Measurements from ENCODE around the gene GPR155. TPM values are rescaled to one million over a fixed set of nuclear protein-coding genes. Genes with fewer than 3 reads are reported as not detected.

Gene GPR155
- total RNA-seq, 2 experiments from 2014 or later, result 8.6 to 11.3 TPM

- Mint-ChIP-seq H3K9me3 (ENCODE audit: low read depth) (peaks cover 3% of the 10 kb centered on the region), H3K27ac (no peak overlapping the region), H3K36me3 (ENCODE audit: low read depth) (peaks cover 3% of the 10 kb centered on the region), H3K27me3 (peaks cover 2% of the 10 kb centered on the region), H3K4me1 (peaks cover 12% of the 10 kb centered on the region), H3K4me3 (no peak overlapping the region)
- DNase-seq (no peak), ATAC-seq (no peak)
- intact Hi-C loops (cut with DNase I, micrococcal nuclease), result no loop called here
- CTCF ChIA-PET, result interaction anchor here (0.5 to 1.7 kb wide), 4 partner anchors 33 to 403 kb away, joined by 3 to 7 read pairs (median 4); no protein-coding TSS in a partner anchor
- POLR2A ChIA-PET, result no interaction called here
These were observed 29.9 kb upstream of the GPR155 start for GRCh38 chr2:174516501-174517378.

DNA sequence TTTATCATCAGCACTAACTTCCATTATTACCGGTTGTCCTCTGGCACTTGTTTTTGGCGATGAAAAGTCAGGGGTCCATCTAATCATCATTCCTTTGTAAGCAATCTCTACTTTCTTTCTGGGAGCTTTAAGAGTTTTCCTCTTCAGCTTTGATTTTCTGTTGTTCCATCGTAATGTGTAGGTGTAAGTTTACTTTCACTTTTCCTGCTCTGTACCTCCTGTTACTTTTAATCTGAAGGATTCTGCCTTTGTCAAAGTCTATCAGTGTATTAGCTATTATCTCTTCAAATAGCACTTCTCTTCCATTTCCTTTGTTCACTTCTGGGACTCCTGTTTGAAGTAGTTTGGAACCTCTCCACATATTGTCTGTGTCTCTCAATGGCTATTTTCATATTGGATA lies 25.5 kb upstream of the GPR155 start:
- CTCF ChIA-PET, result interaction anchor here (0.6 to 0.9 kb wide), 2 partner anchors 16 to 50 kb away, joined by 3 to 5 read pairs; no protein-coding TSS in a partner anchor
- Mint-ChIP-seq H3K4me3 (no peak overlapping the region), H3K9me3 (ENCODE audit: low read depth) (peaks cover 18% of the 10 kb centered on the region), H3K4me1 (peaks cover 12% of the 10 kb centered on the region), H3K36me3 (ENCODE audit: low read depth) (peaks cover 11% of the 10 kb centered on the region), H3K27ac (no peak overlapping the region), H3K27me3 (no peaks in the 10 kb centered on the region)
- POLR2A ChIA-PET, result no interaction called here
- ATAC-seq (no peak), DNase-seq (no peak)
- intact Hi-C loops (cut with DNase I, micrococcal nuclease), result no loop called here

- DNase-seq (no peak), ATAC-seq (no peak)
- Mint-ChIP-seq H3K27ac (no peak overlapping the region), H3K4me1 (peaks cover 12% of the 10 kb centered on the region), H3K27me3 (no peaks in the 10 kb centered on the region), H3K4me3 (no peak overlapping the region), H3K9me3 (ENCODE audit: low read depth) (peaks cover 18% of the 10 kb centered on the region), H3K36me3 (ENCODE audit: low read depth) (peaks cover 12% of the 10 kb centered on the region)
- CTCF ChIA-PET, result interaction anchor here (0.6 to 0.9 kb wide), 2 partner anchors 16 to 49 kb away, joined by 3 to 5 read pairs; no protein-coding TSS in a partner anchor
- intact Hi-C loops (cut with DNase I, micrococcal nuclease), result no loop called here
- POLR2A ChIA-PET, result no interaction called here
These were observed 24.9 kb upstream of the GPR155 start for GRCh38 chr2:174511580-174512260.

DNA sequence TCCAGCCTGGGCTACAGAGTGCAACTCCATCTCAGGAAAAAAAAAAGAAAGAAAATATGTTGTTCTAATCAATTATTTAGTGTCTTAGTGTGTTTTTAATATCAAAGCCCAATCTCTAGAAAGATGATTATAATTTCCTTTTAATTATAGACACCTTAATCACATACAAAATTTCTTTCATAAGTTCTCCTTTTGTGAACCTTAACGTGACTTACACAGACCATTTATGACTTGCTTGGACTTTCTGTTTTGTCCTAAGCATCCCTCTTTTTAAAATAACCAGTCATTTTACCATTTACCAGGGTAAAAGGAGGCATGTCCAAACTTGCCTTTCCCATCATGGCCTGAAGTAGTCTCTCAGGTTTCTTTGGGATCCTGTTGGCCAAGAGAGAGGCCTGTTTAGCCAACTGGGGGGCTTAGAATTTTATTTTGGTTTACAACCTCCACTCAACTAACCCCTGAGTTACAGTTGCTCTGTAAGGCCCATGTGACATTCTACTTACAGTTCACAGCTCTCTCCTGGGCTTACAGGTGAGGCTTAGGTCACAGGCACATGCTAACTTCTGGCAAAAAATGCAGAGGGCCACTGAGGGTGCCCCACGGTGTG lies 23.9 kb upstream of the GPR155 start:
- H3K4me3 Mint-ChIP-seq, result no peak overlapping the region
- ChIA-PET CTCF (interaction anchor here (1.3 to 1.7 kb wide), 2 partner anchors 24 to 48 kb away, joined by 3 to 8 read pairs; no protein-coding TSS in a partner anchor), POLR2A (no interaction called here)
- H3K27me3 Mint-ChIP-seq, result no peaks in the 10 kb centered on the region
- H3K9me3 Mint-ChIP-seq (ENCODE audit: low read depth), result peaks cover 18% of the 10 kb centered on the region
- ATAC-seq (no peak), DNase-seq (no peak)
- H3K36me3 Mint-ChIP-seq (ENCODE audit: low read depth), result peaks cover 12% of the 10 kb centered on the region
- intact Hi-C loops (cut with DNase I, micrococcal nuclease), result no loop called here
- no peak overlapping the region for H3K27ac Mint-ChIP-seq
- peaks cover 10% of the 10 kb centered on the region for H3K4me1 Mint-ChIP-seq

DNA sequence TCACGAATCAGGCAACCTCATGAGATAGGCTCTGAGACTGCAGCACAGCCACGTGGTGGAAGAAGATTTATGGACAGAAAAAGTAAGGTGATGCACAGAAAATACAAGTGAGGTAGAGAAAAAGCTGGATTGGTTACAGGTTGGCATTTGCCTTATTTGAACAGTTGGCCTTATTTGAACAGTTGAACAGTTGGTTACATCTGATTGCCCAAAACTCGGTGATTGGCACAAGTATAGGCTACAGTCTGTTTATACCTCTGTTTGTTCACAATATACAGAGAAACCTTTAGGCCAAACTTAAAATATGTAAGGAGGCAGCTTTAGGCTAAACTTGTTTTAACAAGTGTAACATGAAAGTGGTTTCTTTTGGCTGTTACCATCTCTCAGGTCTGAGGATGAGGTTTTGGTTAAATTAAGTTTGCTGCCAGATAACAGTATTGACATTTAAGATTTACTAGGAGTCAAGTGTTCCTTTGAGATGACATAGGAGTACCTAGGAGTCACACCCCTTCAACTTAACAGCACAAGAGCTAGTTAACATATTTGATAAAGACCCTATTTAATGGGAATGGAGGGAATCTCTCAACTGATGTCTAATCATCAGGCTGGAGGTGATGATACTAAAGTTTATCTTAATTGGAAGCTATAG lies 16.5 kb upstream of the GPR155 start:
- no peaks in the 10 kb centered on the region for H3K4me1 Mint-ChIP-seq
- ATAC-seq, result no peak
- no peaks in the 10 kb centered on the region for H3K27me3 Mint-ChIP-seq
- no peaks in the 10 kb centered on the region for H3K9me3 Mint-ChIP-seq (ENCODE audit: low read depth)
- peaks cover 2% of the 10 kb centered on the region for H3K36me3 Mint-ChIP-seq (ENCODE audit: low read depth)
- H3K4me3 Mint-ChIP-seq, result no peak overlapping the region
- POLR2A ChIA-PET, result no interaction called here
- H3K27ac Mint-ChIP-seq, result no peak overlapping the region
- intact Hi-C loops (cut with DNase I, micrococcal nuclease), result no loop called here
- DNase-seq, result no peak
- CTCF ChIA-PET, result interaction anchor here (1.1 kb wide), 1 partner anchor 43 kb away, joined by 3 read pairs; no protein-coding TSS in a partner anchor

GRCh38 chr2:174499371-174499770 lies 12.5 kb upstream of the GPR155 start:
- Mint-ChIP-seq H3K9me3 (ENCODE audit: low read depth) (no peaks in the 10 kb centered on the region), H3K4me1 (peaks cover 25% of the 10 kb centered on the region), H3K27me3 (no peaks in the 10 kb centered on the region), H3K27ac (no peak overlapping the region), H3K4me3 (no peak overlapping the region), H3K36me3 (ENCODE audit: low read depth) (no peaks in the 10 kb centered on the region)
- DNase-seq (no peak), ATAC-seq (no peak)
- ChIA-PET CTCF (interaction anchor here (1.8 kb wide), 1 partner anchor 20 kb away, joined by 4 read pairs; no protein-coding TSS in a partner anchor), POLR2A (no interaction called here)
- intact Hi-C loops (cut with DNase I, micrococcal nuclease), result loop anchor here in 1 of 2 experiments (10.0 kb wide), 2 partner anchors 335 to 1365 kb away; no protein-coding TSS in a partner anchor

- Mint-ChIP-seq H3K4me3 (no peak overlapping the region), H3K27me3 (no peaks in the 10 kb centered on the region), H3K4me1 (peaks cover 57% of the 10 kb centered on the region), H3K36me3 (ENCODE audit: low read depth) (no peaks in the 10 kb centered on the region), H3K27ac (peak overlapping the region; percentile 6), H3K9me3 (ENCODE audit: low read depth) (no peaks in the 10 kb centered on the region)
- DNase-seq (no peak), ATAC-seq (no peak)
- ChIA-PET POLR2A (no interaction called here), CTCF (interaction anchor here (0.6 to 1.8 kb wide), 5 partner anchors 17 to 204 kb away, joined by 3 to 6 read pairs (median 5); no protein-coding TSS in a partner anchor)
- intact Hi-C loops (cut with DNase I, micrococcal nuclease), result loop anchor here in 1 of 2 experiments (10.0 kb wide), 2 partner anchors 339 to 1361 kb away; no protein-coding TSS in a partner anchor
These were observed 8.7 kb upstream of the GPR155 start for GRCh38 chr2:174495365-174496012.

GRCh38 chr2:174493549-174494331 lies 6.9 kb upstream of the GPR155 start:
- ChIA-PET CTCF (interaction anchor here (0.6 to 2.0 kb wide), 9 partner anchors 9 to 183 kb away, joined by 3 to 11 read pairs (median 4); no protein-coding TSS in a partner anchor), POLR2A (interaction anchor here (0.6 to 1.1 kb wide), 3 partner anchors 88 to 100 kb away, joined by 3 to 5 read pairs (median 3); partner anchors contain the start of gene SCRN3)
- DNase-seq (peak; percentile 39), ATAC-seq (peak; percentile 38)
- Mint-ChIP-seq H3K4me1 (peaks cover 72% of the 10 kb centered on the region), H3K4me3 (peak overlapping the region; percentile 72), H3K9me3 (ENCODE audit: low read depth) (no peaks in the 10 kb centered on the region), H3K36me3 (ENCODE audit: low read depth) (peaks cover 2% of the 10 kb centered on the region), H3K27me3 (no peaks in the 10 kb centered on the region), H3K27ac (peak overlapping the region; percentile 95)
- intact Hi-C loops (cut with DNase I, micrococcal nuclease), result loop anchor here (2.0 to 10.0 kb wide), 3 partner anchors 103 to 1359 kb away; partner anchors contain the start of gene WIPF1 (in 1 of the 2)

- POLR2A ChIA-PET, result interaction anchor here (0.6 to 1.1 kb wide), 5 partner anchors 17 to 102 kb away, joined by 3 to 5 read pairs (median 3); partner anchors contain the start of gene SCRN3
- DNase-seq (peak; percentile 75), ATAC-seq (peak; percentile 81)
- Mint-ChIP-seq H3K27ac (peak overlapping the region; percentile 95), H3K4me3 (peak overlapping the region; percentile 72), H3K27me3 (no peaks in the 10 kb centered on the region), H3K4me1 (peaks cover 79% of the 10 kb centered on the region), H3K9me3 (ENCODE audit: low read depth) (peaks cover 2% of the 10 kb centered on the region), H3K36me3 (ENCODE audit: low read depth) (peaks cover 2% of the 10 kb centered on the region)
- CTCF ChIA-PET, result interaction anchor here (0.5 to 2.0 kb wide), 8 partner anchors 9 to 184 kb away, joined by 3 to 11 read pairs (median 4); no protein-coding TSS in a partner anchor
- intact Hi-C loops (cut with DNase I, micrococcal nuclease), result loop anchor here (2.0 to 10.0 kb wide), 3 partner anchors 104 to 1358 kb away; partner anchors contain the start of gene WIPF1 (in 1 of the 2)
These were observed 6.2 kb upstream of the GPR155 start for GRCh38 chr2:174492963-174493431.

Measured in activated CD4-positive, alpha-beta T cell treated with anti-CD3 and anti-CD28 coated beads for 36 hours (primary cell).